ES-I3 (cell line): ENCODE data around the gene ABHD5.

Experiments used
- H3K36me3 ChIP-seq: 2 replicates; pipeline ENCODE4 v1.6.1; 2013; ENCODE audit warnings: mild to moderate bottlenecking, low read length, control low read depth, moderate library complexity; ENCODE audit not compliant: insufficient read depth
- H3K4me1 ChIP-seq: 2 replicates; pipeline ENCODE4 v1.6.1; 2013; ENCODE audit warnings: mild to moderate bottlenecking, control low read depth, low read length; ENCODE audit not compliant: insufficient read depth
- H3K9ac ChIP-seq: 2 replicates; pipeline ENCODE4 v1.6.1; 2013; ENCODE audit warnings: low read depth, mild to moderate bottlenecking, low read length, moderate library complexity
- H3K9me3 ChIP-seq: 2 replicates; pipeline ENCODE4 v1.6.1; 2013; ENCODE audit warnings: mild to moderate bottlenecking, low read length, moderate library complexity; ENCODE audit not compliant: control insufficient read depth, insufficient read depth

The ABHD5 gene

DNA sequence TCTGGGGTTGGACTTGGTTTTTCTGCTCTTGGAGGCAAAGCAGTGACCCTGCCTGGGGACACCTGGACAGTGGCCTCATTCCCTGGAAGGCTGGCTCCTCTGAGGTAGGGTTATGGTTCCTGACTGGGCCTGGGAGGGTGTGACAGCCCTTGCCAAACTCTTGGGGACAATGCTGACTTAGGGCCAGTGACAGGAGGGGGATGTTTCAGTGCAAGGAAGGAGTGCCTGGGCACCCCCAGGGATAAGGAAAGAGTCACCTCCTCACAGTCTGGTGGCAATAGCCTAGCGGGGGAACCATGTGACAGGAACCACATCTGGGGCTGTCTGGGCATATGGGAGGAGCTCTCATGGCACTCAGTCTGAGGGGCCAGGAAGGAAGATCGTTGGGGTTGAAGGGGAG lies 91.8 kb downstream of the ABHD5 start:
- Histone ChIP-seq H3K36me3 (no peaks in the 10 kb centered on the region), H3K9ac (no peak overlapping the region), H3K4me1 (no peaks in the 10 kb centered on the region; the same call in 1 of the 2 replicates), H3K9me3 (no peaks in the 10 kb centered on the region)
